Measurements from ENCODE around the gene MAP3K10.

MAP3K10 gene

DNA sequence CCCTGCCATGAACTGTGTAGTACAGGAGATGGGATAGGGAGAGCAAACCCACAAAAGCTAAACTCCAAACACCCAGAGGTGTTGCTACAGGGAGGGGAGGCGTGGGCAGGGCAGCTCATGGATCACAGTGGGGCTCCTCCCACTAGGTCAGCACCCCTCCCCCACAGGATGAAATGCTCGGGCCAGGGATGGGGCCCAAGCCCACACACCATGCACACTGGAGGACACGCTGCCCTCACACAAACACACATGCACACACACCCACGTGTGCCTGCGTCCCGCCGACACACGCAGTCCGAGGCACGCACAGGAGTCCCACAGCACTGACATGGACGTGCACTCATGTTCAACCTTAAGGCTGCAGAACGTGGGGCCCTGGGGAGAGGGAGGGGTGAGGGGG lies 41.3 kb downstream of the MAP3K10 start:
- Mint-ChIP-seq H3K27ac (no peak overlapping the region), H3K4me1 (no peaks in the 10 kb centered on the region), H3K4me3 (no peak overlapping the region), H3K9me3 (no peaks in the 10 kb centered on the region), H3K27me3 (no peaks in the 10 kb centered on the region), H3K36me3 (peaks cover 35% of the 10 kb centered on the region)
- no peak for ATAC-seq

GRCh38 chr19:40232949-40233810 lies 42.0 kb downstream of the MAP3K10 start:
- no peaks in the 10 kb centered on the region for H3K9me3 Mint-ChIP-seq
- H3K27ac Mint-ChIP-seq = no peak overlapping the region
- no peaks in the 10 kb centered on the region for H3K27me3 Mint-ChIP-seq
- H3K36me3 Mint-ChIP-seq = peaks cover 40% of the 10 kb centered on the region
- no peak for ATAC-seq
- no peaks in the 10 kb centered on the region for H3K4me1 Mint-ChIP-seq
- no peak overlapping the region for H3K4me3 Mint-ChIP-seq

DNA sequence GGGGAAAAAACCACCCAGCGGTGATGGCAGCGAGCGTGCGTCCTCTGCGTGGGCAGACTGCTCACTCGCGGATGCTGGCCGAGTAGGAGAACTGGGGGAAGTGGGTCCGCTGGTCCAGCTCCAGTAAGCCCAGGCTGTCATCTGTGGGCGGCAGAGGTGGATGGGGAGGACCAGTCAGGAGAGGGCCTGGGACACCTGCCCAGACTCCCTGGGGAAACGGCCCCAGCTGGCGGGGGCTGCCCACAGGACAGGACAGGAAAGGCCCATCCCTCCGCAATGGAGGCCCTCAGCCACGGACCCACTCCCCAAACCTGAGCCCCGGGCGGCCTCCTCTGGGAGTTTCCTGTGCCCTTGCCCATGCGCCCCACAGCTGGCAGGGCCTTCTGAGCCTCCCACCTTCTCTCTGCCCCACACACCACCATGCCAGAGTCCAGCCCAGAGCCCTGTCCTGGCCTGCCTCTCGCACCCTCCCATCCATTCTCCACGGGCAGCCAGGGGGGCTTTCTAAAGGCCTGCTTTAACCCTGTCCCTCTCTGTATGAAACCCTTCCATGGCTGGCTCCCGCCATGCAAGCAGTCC lies 42.7 kb downstream of the MAP3K10 start:
- H3K27ac Mint-ChIP-seq = no peak overlapping the region
- no peaks in the 10 kb centered on the region for H3K9me3 Mint-ChIP-seq
- no peaks in the 10 kb centered on the region for H3K4me1 Mint-ChIP-seq
- H3K36me3 Mint-ChIP-seq = peaks cover 46% of the 10 kb centered on the region
- ATAC-seq = peak; percentile 25
- H3K27me3 Mint-ChIP-seq = no peaks in the 10 kb centered on the region
- no peak overlapping the region for H3K4me3 Mint-ChIP-seq

GRCh38 chr19:40234429-40235237 lies 43.4 kb downstream of the MAP3K10 start:
- no peak overlapping the region for H3K27ac Mint-ChIP-seq
- no peaks in the 10 kb centered on the region for H3K9me3 Mint-ChIP-seq
- H3K36me3 Mint-ChIP-seq = peaks cover 48% of the 10 kb centered on the region
- H3K4me3 Mint-ChIP-seq = no peak overlapping the region
- no peak for ATAC-seq
- no peaks in the 10 kb centered on the region for H3K4me1 Mint-ChIP-seq
- H3K27me3 Mint-ChIP-seq = no peaks in the 10 kb centered on the region

GRCh38 chr19:40235238-40236025 lies 44.2 kb downstream of the MAP3K10 start:
- no peak for ATAC-seq
- Mint-ChIP-seq H3K36me3 (peaks cover 52% of the 10 kb centered on the region), H3K27me3 (no peaks in the 10 kb centered on the region), H3K4me1 (no peaks in the 10 kb centered on the region), H3K27ac (no peak overlapping the region), H3K4me3 (no peak overlapping the region), H3K9me3 (no peaks in the 10 kb centered on the region)

DNA sequence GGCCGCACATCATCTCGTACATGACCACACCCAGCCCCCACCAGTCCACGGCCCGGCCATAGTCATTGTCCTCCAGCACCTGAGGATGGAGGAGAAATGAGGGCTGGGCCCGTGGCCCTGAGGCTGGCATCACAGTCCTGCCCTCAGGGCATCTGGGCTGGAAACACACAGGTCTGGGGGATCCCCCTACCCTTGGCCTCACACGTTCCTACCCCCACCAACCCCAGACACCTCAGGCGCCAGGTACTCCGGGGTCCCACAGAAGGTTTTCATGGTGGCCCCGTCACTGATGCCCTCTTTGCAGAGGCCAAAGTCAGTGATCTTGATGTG lies 44.8 kb downstream of the MAP3K10 start:
- peaks cover 57% of the 10 kb centered on the region for H3K36me3 Mint-ChIP-seq
- no peak overlapping the region for H3K4me3 Mint-ChIP-seq
- no peaks in the 10 kb centered on the region for H3K9me3 Mint-ChIP-seq
- no peaks in the 10 kb centered on the region for H3K4me1 Mint-ChIP-seq
- no peak overlapping the region for H3K27ac Mint-ChIP-seq
- H3K27me3 Mint-ChIP-seq = no peaks in the 10 kb centered on the region
- no peak for ATAC-seq

- no peaks in the 10 kb centered on the region for H3K4me1 Mint-ChIP-seq
- H3K36me3 Mint-ChIP-seq = peaks cover 60% of the 10 kb centered on the region
- no peak overlapping the region for H3K27ac Mint-ChIP-seq
- H3K9me3 Mint-ChIP-seq = no peaks in the 10 kb centered on the region
- H3K4me3 Mint-ChIP-seq = no peak overlapping the region
- ATAC-seq = no peak
- no peaks in the 10 kb centered on the region for H3K27me3 Mint-ChIP-seq
Observed at GRCh38 chr19:40236366-40236765, 45.1 kb downstream of the MAP3K10 start.

DNA sequence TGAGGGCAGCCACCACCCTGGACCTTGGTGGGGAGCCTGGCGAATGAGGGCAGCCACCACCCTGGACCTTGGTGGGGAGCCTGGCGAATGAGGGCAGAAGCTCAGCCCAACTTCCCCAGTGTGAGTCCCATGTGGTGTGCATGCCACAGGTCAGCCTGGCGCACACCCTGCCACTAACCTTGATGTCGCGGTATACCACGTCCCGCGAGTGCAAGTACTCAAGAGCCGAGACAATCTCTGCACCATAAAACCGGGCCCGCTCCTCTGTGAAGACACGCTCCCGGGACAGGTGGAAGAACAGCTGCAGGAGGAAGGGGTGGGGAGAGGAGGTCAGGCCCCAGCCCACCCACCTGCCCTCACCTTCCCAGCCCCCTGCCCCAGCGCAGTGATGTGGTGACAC lies 46.6 kb downstream of the MAP3K10 start:
- Mint-ChIP-seq H3K27me3 (no peaks in the 10 kb centered on the region), H3K4me1 (no peaks in the 10 kb centered on the region), H3K9me3 (no peaks in the 10 kb centered on the region), H3K27ac (no peak overlapping the region), H3K36me3 (peaks cover 73% of the 10 kb centered on the region), H3K4me3 (no peak overlapping the region)
- no peak for ATAC-seq

DNA sequence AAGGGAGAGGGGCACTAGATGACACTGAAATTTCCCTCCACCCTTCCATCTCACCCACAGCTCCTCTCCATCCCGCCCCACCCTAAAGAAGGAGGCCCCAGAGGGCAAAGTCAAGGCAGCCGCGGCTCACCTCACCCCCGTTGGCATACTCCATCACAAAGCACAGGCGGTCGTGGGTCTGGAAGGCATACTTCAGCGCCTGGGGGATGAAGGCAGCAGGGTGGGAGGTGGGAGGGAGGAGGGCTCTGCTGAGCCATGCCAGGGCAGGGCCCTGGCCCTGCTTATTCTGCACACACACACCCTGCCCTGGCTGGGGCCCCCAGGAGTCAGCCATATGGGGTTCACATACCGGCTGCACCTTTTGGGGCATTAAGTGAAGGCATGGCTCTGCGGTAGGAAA lies 47.5 kb downstream of the MAP3K10 start:
- ATAC-seq = no peak
- H3K27me3 Mint-ChIP-seq = no peaks in the 10 kb centered on the region
- H3K36me3 Mint-ChIP-seq = peaks cover 66% of the 10 kb centered on the region
- no peaks in the 10 kb centered on the region for H3K4me1 Mint-ChIP-seq
- H3K9me3 Mint-ChIP-seq = no peaks in the 10 kb centered on the region
- no peak overlapping the region for H3K27ac Mint-ChIP-seq
- H3K4me3 Mint-ChIP-seq = no peak overlapping the region

- no peak for ATAC-seq
- no peak overlapping the region for H3K27ac Mint-ChIP-seq
- peaks cover 59% of the 10 kb centered on the region for H3K36me3 Mint-ChIP-seq
Observed at GRCh38 chr19:40239415-40240226, 48.4 kb downstream of the MAP3K10 start.

GRCh38 chr19:40240332-40240731 lies 49.1 kb downstream of the MAP3K10 start:
- peaks cover 51% of the 10 kb centered on the region for H3K36me3 Mint-ChIP-seq

More at GRCh38 chr19:40239415-40240226, 48.4 kb downstream of the MAP3K10 start:
- no peak overlapping the region for H3K4me3 Mint-ChIP-seq
- no peaks in the 10 kb centered on the region for H3K4me1 Mint-ChIP-seq
- H3K9me3 Mint-ChIP-seq = no peaks in the 10 kb centered on the region
- H3K27me3 Mint-ChIP-seq = no peaks in the 10 kb centered on the region

GRCh38 chr19:40241125-40241808 lies 50.0 kb downstream of the MAP3K10 start:
- no peak for ATAC-seq
- H3K36me3 Mint-ChIP-seq = peaks cover 46% of the 10 kb centered on the region
- H3K27me3 Mint-ChIP-seq = no peaks in the 10 kb centered on the region
- no peaks in the 10 kb centered on the region for H3K4me1 Mint-ChIP-seq
- H3K27ac Mint-ChIP-seq = no peak overlapping the region
- H3K9me3 Mint-ChIP-seq = no peaks in the 10 kb centered on the region
- no peak overlapping the region for H3K4me3 Mint-ChIP-seq

More at GRCh38 chr19:40240332-40240731, 49.1 kb downstream of the MAP3K10 start:
- Mint-ChIP-seq H3K4me1 (no peaks in the 10 kb centered on the region), H3K4me3 (no peak overlapping the region), H3K9me3 (no peaks in the 10 kb centered on the region), H3K27me3 (no peaks in the 10 kb centered on the region), H3K27ac (no peak overlapping the region)
- no peak for ATAC-seq

DNA sequence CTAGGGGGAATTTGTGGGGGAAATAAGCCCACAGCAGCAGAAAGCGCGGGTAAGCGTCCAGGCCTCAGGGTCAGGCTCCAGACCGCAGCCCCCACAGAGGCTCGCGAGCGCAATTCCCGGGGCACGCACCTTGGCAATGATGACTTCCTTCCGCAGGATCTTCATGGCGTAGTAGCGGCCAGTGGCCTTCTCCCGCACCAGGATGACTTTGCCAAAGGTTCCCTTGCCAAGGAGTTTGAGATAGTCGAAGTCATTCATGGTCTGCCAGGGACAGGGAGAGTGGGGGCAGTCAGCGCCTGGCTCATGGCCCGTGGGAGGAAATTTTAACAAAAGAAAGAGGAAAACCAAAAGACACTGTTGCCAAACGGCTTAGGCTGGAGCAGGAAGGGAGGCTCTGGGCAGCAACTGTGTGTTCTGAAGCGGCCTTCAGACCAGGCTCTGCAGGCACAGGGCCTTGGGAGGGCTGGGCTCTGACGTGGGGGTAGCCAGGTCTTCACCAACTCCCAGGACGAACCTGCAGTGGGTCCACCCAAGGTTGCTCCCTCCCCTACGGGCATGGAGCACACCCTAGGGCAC lies 50.7 kb downstream of the MAP3K10 start:
- H3K36me3 Mint-ChIP-seq = peaks cover 41% of the 10 kb centered on the region
- H3K27me3 Mint-ChIP-seq = no peaks in the 10 kb centered on the region
- no peak for ATAC-seq
- no peaks in the 10 kb centered on the region for H3K4me1 Mint-ChIP-seq
- H3K9me3 Mint-ChIP-seq = no peaks in the 10 kb centered on the region
- H3K27ac Mint-ChIP-seq = no peak overlapping the region
- H3K4me3 Mint-ChIP-seq = no peak overlapping the region

DNA sequence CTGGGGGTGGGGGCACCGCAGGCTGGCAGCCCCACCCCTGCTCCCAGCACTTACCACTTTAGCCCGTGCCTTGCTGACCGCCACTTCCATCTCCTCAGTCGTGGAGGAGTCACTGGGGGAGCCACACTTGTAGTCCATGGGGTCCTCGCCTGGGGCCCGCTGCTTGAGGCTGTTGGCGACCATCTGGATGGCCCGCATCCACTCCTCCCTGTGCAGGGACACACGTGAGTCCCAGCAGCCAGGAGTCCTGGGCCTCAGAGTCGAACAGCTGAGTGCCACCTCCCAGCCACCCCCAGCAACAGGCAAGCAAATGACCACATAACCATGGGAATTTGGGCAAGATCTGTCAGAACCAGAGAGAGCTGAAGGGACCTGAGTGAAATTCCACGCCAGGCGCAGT lies 51.3 kb downstream of the MAP3K10 start:
- no peaks in the 10 kb centered on the region for H3K4me1 Mint-ChIP-seq
- H3K27ac Mint-ChIP-seq = no peak overlapping the region
- H3K27me3 Mint-ChIP-seq = no peaks in the 10 kb centered on the region
- no peak overlapping the region for H3K4me3 Mint-ChIP-seq
- peaks cover 38% of the 10 kb centered on the region for H3K36me3 Mint-ChIP-seq
- no peaks in the 10 kb centered on the region for H3K9me3 Mint-ChIP-seq
- ATAC-seq = no peak
